HG03565 (cell line): ENCODE measurements around the gene BZW2.

Experiments used
- ATAC-seq: cut with Tn5 transposase; IDR thresholded peaks from one replicate; pipeline ENCODE4 v1.9.1; 2021; ENCODE audit warnings: mild to moderate bottlenecking, moderate library complexity; ENCODE audit not compliant: unreplicated experiment

Gene BZW2

DNA sequence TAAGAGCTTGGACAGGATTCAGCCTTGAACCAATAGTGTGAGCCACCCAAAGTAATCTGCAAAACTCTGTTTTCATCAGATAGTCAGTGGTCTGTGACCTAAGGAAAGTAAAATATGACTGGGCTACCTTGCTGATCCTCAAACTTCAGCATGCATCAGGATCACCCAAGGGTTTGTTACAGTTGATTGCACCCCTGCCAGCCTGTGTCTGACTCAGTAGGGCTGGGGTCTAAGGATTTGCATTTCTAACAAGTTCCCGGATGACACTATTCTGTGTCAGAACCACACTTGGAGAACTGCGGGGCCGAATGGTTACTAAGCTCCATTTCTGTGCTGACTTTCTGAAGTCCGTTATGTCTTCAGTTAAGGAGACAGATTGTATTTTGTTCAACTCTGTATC lies 66.9 kb downstream of the BZW2 start:
- no peak for ATAC-seq

DNA sequence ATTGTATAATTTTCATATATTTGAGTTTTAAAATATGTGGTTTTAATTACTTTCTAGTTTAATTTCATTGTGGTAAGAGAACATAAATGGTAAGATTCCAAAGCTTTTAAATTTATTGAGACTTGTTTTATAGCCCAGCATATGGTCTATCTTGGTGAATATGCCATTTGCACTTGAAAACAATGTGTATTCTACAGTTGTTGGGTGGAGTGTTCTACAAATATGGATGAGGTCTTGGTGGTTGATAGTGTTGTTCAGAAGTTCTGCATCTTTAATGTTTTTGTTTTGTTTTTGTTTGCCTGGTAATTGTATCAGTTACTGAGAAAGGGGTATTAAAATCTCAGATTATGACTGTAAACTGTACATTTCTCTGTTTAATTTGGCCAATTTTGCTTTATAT lies 69.9 kb downstream of the BZW2 start:
- ATAC-seq = no peak

GRCh38 chr7:16718111-16718656 lies 72.2 kb downstream of the BZW2 start:
- ATAC-seq = no peak

DNA sequence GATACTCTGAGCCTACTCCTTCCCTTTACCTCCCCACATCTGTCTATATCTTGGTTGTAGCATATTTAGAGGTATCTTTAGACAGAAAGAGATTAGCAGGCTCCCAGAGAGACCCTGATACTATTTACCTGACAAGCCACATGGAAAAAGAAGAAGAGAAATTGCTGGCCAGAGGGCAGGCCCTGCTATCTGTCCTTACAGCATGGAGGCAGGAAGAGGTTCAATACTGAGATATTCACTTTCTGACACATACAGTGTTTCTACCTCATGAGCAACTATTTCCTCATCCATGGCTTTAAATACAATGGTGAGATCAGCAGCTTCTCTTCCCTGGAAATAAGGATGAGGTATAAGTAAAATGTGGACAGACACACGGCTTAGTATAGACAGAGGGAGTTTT lies 73.7 kb downstream of the BZW2 start:
- no peak for ATAC-seq

- ATAC-seq = no peak
Observed at GRCh38 chr7:16721541-16721940, 75.6 kb downstream of the BZW2 start.

- ATAC-seq = no peak
Observed at GRCh38 chr7:16724344-16724743, 78.4 kb downstream of the BZW2 start.

DNA sequence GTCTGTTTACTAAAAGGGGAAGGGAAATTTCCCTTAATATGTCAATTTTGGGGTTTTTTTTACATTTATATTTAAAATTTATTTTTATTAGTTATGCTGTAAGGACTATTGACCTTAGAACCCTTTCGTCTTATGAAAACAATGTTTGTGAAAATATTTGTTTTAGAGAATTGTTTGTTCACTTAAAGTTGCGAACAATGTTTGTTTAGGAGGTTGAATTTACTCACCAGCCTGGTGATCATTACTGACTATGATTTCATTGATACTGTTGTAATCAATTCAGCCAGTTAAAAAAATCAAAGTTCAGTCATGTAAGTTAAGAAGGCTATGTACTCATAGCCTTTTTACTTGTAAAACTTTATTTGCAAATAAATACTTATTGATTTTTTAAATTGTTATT lies 80.2 kb downstream of the BZW2 start:
- ATAC-seq = no peak

- ATAC-seq = no peak
Observed at GRCh38 chr7:16727736-16728135, 81.8 kb downstream of the BZW2 start.

GRCh38 chr7:16728811-16729210 lies 82.8 kb downstream of the BZW2 start:
- ATAC-seq = no peak

DNA sequence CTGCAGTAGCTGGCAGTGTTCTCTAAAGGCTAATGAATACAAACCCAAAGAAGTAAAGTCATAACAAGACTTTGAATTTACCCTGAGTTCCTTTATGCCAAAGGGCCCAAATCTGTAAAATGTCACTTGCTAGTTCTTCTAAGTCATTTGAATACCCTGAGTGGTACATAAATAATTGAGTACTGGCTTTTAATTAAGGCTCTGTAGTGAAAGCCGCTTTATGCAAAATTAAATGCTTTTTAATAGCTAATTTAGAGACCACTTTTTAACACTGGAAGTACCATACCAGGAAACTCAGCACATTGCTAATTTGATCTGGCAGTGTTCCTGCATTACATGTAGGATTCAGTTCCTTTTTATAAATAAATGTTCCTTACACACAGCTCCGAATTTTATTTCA lies 83.6 kb downstream of the BZW2 start:
- no peak for ATAC-seq

GRCh38 chr7:16730937-16731336 lies 85.0 kb downstream of the BZW2 start:
- no peak for ATAC-seq

DNA sequence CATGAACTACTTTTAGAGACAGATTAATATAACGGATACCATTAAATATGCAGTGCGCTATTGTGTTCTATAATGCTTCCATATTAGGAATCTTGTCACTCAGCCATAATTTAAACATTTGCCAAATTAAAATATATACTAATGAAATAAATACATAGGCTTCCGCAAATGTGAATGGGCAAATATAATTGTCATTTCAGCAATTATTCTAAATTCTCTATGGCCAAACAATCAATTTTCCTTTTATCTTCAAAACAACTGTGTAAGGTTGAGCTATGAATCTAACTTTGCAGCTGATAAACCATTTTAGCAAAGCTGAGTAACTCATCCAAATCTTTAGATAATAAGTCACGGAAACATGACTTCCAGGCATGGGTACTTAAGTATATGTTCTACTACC lies 86.8 kb downstream of the BZW2 start:
- ATAC-seq = no peak

GRCh38 chr7:16734148-16734726 lies 88.3 kb downstream of the BZW2 start:
- ATAC-seq = no peak

DNA sequence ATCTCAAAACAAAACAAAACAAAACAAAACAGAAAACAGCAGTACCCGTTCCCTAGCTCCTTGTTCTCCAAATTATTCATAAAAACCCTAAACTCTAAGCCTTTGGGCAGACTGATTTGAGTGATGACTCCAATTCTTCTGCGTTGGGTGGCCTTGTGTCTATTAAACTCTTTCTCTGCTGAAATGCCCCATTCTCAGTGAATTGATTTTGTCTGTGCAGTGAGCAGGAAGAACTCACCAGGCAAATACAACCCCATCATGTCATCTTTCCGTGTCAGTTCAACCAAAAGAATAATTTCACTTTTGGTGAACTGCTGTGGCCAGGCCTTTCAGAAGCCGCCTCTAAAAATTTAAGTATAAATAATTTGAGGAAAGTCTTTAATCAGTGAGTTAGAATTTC lies 89.0 kb downstream of the BZW2 start:
- no peak for ATAC-seq

DNA sequence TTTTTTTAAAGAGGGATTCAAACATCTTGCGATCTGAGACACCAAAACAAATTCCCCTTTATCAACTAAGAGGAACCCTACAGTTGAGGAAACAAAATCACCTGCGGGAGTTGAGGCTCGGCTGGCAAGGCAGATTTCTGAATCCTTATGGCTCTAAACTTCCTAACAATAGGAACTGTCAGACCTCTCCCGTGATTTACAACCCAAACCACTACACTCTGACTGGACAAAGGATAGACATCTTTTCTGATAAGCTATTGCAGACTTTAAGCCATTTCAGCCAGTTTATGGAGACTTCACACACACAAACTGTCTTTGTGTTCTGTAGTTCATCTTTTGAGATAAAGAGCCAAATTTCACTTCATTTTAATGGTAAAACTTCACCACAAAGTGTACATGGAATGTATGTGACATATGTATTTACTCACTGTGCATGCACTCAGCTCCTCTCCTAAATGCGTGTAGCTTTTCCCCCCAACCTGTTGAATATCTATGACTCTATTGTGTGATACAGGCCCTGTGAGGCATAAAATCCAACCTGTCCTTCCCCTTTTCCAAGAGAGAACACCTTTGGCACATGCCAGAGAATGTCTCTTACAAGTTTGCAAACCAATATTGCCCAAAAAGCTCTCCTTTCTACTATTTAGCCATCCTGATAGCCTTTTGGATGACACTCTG lies 92.2 kb downstream of the BZW2 start:
- no peak for ATAC-seq

- no peak for ATAC-seq
Observed at GRCh38 chr7:16739863-16740622, 94.1 kb downstream of the BZW2 start.

- ATAC-seq = no peak
Observed at GRCh38 chr7:16740623-16740953, 94.6 kb downstream of the BZW2 start.

DNA sequence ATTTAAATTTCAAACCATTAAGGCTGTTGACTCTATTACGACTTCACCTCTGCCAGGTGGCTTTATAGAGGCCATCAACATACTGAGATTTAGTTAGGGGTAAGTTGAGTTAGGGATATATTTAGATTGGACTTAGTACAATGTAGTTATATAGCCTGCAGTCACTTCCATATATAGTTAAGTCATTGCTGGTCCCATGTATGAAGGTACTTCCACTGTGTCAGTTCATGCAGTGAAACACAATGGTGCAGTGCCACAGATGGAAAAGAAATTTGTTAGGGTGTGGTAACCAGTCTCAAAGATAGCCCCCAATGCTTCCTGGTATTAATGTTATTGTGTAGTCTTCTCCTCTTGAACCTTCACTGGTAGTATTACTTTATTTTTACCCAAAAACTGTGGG lies 95.0 kb downstream of the BZW2 start:
- no peak for ATAC-seq

DNA sequence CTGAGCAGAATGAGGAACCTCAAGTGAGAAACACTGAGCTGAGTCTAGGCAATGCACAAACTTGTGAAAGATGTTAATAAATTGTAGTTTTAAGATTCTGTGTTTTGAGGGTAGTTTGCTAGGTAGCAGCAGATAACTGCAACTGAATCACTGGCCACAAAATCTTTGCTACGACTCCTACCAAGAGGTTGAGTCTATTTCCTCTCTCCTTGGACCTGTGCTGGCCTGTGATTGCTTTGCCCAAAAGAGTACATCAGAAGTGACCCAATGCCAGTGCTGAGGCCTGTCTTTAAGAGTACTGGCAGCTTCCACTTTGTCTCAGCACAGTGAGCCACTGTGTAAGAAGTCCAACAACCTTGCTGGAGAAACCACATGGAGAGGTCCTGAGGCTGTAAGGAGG lies 95.7 kb downstream of the BZW2 start:
- ATAC-seq = no peak

GRCh38 chr7:16742547-16742946 lies 96.6 kb downstream of the BZW2 start:
- no peak for ATAC-seq

DNA sequence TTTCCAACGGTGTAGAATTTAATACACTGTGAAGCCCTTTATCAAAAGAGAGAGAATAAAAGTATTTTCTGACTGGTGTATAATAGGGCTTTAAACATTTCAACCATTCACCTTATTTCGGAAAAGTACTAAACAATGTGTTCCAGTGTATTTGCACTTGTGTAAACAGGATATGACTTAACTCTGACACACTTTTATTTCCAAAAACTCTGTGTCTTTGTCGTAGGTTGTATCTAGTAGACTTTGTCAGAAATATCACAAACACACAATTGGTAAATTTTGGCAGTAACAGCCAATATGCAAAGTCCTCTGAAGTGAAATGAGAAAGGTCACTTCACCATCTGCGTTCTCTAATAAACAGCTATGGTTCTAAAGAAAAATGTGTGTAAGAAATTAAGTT lies 97.3 kb downstream of the BZW2 start:
- no peak for ATAC-seq
